Fibroblast of peridontal ligament (primary cell): Measurements from ENCODE around the gene MSH5.
"Not testable (repeated sequence)": the region's sequence is repeated elsewhere in the genome, so short reads cannot be mapped to it uniquely, and the experiment has no call there.

Experiments used
- DNase-seq: peaks from one replicate; pipeline ENCODE4 v3.0.0-alpha.2; 2010; ENCODE audit errors: extremely low read depth

Gene MSH5

DNA sequence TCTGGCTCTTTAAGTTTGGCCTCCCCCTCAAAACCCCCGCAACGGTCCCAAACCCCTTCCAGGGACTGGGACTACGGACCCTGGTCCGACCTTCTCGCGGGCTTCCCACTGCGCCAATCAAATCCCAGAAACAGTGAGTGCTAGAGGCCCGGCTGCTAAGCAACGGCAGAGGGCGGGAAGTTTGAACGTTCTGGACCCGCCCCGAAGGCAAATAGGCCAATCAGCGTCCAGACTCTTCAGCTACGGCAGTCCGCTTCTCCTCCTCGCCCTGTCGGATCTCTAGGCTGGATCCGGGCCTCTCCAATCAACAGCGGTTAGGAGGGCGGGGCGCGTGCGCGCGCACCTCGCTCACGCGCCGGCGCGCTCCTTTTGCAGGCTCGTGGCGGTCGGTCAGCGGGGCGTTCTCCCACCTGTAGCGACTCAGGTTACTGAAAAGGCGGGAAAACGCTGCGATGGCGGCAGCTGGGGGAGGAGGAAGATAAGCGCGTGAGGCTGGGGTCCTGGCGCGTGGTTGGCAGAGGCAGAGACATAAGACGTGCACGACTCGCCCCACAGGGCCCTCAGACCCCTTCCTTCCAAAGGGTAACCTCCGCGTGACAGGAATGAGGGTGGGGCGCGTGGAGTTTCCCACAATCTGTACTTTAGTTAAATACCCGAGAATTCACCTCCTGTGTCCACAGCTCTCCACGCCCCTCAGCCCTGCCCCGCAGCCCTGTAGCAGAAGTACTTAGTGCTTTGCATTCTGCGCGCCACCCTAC lies at the start of gene MSH5:
Gene MSH5, plus strand, starts transcription at position 367 of the 758 bp plus-strand sequence. CDS start 462 bp downstream, outside the sequence.
- DNase-seq, result peak; percentile 98

DNA sequence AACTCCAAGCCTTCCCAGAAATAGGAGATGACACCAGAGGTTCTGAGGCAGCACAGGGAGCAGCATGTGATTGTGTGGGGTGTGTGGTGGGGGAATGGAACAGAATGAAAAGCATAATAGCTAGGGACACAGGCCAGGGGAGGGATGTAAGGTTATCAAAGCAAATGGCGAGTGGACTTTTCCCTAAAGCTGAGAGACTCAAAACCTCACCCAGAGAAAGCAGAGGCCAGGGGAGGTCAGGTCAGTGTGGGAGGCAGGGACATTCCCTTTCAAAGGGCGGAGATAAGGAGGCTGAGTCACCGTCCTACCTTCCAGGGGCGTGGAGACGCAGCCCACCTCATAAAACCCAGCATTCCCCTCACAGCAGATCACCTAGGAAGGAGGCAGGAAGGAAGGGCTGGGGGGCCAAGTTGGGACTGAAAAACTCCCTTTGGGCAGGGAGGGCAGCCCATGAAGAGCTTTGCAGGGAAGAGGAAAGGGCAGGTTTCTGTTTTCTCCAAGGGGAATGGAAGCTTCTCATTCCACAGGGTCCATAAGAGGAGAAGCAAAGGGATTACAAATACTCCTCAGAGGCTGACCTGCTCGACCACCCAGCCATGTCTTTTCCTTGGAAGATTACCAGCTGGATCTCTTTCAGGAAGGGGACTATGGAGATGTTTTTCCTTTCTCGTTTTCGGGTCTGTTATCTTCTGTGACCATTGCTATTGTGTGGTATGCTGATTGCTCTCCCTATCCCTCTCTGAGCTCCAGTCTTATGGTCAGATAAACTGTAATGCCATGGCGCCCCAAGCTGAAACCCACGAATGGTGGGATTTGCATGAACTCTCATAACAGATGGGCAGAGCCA lies 49.4 kb upstream of the MSH5 start:
- no peak for DNase-seq

DNA sequence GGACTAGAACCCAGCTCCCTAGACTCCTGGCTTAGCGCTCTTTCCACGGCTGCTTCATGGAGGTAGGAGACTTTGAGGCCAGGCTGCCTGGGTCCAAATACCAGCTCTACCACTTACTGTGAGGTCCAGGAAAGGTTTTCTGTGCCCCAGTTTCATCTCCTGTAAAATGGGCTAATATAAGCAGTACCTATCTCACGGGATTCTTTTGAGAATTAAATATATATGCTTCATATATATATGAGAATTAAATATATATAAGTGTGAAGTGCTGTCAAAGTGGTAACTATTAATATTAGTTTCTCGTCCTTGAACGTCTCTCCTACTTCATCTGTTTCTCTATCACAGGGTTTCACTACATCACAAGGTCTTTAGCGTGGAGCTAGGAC lies 48.7 kb upstream of the MSH5 start:
- no peak for DNase-seq

DNA sequence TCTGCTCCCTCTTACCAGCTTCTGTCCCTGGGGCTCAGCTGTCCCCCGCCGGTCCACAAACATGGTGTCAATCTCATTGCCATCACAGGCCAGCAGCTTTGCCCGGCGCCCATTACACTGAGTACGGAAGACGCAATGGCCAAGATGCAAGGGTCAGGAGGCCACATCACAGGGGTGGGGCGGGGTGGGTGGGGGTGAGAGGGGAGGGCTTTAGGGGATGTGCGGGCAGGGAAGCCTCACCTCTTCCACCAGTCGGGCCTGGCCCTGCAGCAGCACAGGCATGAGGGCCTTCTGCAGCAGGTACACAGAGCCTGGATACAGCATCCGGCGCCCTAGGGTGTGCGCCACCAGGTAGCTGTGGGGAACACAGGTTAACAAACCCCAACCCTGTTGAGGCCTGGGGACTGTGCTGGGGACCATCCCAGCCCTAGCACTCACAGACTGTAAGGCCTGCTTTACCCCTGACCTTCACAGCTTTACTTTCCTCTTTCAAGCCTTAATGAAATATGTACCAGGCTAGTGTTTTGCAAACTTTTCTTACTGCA lies 48.2 kb upstream of the MSH5 start:
- no peak for DNase-seq

DNA sequence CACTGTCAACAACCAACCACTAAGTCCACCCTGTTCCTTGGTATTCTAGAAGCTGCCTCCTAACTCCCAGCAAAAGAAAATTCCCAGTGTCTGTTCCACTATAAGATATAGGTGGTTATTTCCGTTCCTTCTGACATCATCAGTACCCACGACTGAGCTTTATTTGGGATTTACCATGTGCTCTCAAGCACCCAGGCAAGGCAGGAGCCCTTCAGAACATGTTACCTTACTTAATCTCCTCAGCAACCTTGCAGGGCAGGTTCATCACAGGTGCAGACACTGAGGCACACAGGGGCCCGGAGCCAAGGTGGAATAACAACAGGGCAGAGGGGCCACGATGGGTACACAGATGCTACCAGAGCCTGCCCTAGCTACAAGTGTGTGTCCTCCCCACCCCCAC lies 47.5 kb upstream of the MSH5 start:
- no peak for DNase-seq

DNA sequence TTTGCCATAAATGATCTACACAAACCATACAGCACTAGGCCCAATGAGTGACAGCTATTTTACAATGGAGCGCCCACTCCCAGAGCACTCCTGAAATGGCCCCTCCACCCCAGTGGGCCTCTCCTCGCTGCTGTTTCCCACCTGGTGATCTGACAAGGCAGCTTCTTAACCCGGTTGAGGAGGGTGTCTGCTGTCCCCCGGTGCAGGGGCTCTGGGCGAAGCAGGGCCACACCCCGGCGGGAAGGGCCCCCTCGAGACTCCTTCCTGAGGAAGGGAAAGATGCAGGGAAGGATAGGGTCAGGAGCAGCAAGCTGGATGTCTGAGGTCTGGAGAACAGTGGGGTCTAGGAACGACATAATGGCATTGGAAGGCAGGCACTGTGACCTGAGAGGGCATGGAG lies 46.9 kb upstream of the MSH5 start:
- no peak for DNase-seq

DNA sequence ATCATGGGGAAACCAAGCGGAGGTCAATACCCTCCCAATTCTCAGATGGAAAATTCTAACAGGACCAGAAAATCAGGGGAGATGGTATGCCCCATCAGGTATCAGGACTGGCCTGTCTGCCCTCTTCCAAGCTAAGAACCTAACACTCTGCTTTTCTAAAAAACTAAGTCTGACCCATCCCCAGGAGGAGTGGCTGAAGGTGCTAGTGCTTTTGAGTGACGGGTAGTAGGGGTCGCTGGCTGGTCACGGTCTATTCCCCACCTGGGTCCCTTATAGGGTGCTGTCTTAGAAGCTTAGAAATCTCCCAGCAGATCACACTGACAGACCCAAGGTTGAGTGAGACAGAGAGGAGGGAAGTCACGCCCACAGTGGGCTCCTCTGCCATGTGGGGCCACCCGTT lies 46.3 kb upstream of the MSH5 start:
- DNase-seq, result no peak

DNA sequence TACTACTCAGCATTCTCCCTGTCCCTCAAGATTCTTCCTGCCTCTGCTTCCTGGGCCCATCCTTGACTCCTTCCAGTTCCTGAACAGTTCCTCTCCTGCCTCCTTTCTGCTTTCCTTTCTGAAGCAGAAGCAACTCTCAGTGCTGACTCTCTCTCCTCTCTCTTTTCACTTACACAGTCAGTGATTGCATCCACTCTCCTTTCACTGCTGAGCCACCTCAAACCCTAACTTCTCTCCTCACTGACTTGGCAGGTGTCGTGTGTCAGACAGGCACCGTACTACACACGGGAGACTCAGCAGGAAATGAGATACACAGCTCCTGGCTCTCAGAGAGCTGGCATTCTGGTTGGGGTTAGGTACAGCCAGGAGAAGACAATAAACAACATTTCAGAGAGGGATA lies 42.2 kb upstream of the MSH5 start:
- DNase-seq, result no peak

DNA sequence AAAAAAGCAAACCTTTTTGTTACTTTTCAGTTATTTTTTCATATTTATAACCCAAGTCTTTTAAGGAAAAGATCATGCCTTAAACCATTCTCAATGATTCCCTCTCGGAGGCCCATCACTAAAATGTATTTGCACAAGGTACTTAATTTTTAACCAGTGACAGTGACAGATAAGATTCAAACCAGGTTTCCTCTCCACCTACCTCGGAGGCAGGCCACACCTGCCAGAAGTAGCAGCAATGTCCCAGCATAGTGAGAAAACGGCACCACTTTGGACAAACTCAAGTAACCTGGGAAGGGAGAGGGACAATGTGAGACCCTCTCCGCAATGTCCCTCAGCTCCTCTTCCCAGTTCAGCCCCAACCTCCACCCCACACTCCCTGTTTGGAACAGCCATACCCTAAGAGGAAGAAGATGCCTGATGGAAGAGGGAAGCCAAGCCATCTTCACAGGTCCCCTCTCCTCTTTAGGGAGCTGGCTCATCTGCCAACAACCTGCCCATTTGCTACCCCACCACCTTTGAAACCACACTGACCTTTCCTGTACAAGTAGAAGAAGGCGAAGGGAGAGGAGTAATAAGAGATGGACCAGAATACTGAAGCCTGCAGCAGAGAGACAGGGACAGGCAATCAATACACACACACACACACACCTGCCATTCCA lies 38.9 kb upstream of the MSH5 start:
- DNase-seq, result no peak

DNA sequence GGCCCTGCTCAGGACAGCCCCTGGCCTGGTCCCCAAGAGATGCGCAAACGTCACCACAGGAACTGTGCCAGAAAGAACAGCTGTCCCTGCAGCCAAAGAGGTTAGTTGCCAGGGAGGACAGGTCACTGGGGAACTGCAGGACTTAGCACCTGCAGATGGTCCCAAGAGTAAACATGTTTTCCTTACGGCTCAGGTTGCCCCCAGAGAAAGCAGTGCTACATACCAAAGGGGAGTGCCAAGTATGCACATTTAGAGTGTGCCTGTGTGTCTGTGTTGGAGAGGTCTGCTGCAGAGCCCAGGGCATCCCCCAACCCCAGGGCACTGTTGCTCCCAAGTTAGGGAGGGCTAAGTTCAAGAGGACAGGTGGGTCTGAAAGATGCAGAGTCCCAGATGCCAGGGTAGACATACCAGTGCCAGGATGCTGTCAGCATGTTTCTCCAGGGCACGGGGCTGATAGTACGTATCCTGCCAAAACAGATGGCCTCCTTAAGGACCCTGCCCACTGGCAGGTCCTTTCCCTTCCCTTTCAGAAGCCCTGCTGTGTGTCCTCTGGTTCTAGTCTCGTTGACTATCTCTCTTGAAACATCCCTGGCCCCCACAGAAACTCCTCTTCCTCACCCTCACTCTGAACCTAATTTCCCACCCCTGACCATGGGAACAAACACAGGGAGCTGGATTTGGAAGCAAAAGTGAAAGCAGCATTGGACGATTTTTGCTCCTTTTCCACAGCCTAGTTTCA lies 38.0 kb upstream of the MSH5 start:
- DNase-seq, result peak; percentile 65

DNA sequence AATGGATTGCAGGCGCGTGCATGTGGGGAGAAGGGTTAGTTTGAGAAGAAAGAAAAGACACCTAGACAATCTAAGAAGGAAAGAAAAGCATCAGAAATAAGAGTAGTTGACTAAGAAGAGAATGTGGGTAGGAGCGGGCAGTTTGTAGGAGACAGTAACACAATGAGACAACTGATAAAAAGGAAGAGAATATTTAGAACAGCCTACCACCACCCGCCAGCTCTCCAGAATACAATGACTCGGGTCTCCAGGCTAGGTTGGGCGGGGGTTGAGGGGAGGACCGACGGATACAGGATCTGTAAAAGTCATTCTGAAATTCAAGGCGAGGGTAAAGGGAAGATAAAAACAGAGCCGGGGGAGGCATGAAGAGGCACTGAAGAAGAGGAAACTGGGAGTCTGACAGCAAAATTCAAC lies 37.4 kb upstream of the MSH5 start:
- no peak for DNase-seq

DNA sequence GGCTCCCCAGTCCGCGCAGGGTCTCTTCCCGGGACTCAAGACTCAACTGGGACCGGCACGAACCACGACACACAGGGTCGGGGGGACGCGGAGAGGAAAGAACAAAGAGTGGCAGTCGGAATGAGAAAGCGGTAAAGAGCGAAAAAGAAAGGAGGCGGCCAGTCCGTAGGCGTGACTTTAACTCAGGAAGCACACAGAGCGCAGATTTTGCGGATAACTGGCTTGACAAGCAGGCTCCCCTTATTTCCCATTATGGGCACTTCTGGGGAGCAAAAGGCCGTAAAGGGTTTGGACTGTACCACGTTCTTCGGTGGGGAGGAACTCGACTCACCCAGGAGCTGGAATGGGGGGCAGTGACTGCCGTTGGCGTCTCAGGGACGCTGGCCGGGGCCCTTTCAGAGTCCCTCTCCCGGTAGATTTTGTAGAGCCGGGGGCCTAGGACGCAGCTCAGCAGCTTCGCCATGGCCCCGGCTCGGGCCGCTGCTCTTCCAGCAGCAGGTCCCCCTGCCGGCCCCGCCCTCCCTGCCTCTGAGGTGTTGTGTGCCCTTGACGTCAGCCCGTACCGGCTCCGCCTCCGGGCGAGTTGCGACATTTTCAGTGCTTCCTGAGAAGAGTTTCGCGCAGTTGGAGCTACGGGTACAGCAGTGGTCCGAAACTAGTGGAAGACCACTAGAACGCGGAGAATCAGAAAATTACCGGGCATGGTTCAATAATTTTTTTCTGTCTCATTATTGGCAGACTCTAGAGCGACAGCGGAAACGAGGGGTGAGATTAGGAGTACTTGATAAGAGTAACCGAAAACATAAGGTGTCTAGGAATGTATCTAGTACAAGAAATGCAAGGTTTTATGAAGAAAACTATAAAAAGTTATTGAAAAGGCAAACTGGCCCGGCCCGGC lies 36.7 kb upstream of the MSH5 start, which contains the start of gene ABHD16A:
Gene ABHD16A, minus strand, starts transcription at position 506 of the 898 bp plus-strand sequence. Its CDS starts 43 bp downstream, at position 463.
- peak; percentile 98 for DNase-seq

DNA sequence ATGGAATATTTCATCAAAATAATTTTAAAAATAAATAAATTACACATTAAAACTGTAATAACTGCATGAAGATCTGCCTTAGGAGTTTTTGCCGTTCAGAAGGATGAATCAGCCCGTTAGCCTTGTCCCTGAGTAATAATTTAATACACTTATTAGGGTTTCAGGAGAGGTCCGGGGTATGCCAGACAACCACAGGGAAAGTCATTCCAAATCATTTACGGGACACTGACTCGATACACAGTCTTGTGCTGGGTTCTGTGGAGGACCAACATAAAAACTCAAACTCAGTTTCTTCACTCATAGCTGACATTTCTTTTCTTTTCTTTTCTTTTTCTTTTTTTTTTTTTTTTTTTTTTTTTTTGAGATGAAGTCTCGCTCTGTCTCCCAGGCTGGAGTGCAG lies 33.9 kb upstream of the MSH5 start:
- no peak for DNase-seq

DNA sequence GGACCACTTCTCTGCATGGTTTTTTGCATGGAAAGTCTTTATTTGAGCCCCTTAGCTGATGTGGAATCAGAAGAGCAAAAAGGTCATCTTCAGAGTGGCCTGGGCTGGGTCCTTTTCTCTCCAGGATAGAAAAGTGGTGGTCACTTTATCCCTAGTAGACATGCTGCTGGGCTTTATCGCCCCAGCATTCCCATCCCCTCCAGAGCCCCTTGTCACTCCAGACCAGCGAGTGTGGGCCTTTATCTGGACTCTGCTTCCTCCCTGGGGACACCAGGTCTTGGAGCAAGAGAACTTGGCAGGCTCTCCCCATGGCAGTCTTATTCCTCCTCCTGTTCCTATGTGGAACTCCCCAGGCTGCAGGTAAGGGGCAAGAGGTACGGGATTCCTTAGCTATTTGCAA lies 33.2 kb upstream of the MSH5 start, which contains the start of gene LY6G6F:
Gene LY6G6F, plus strand, starts transcription at position 268 of the 400 bp plus-strand sequence. Its CDS starts 41 bp downstream, at position 309.
- DNase-seq, result no peak

DNA sequence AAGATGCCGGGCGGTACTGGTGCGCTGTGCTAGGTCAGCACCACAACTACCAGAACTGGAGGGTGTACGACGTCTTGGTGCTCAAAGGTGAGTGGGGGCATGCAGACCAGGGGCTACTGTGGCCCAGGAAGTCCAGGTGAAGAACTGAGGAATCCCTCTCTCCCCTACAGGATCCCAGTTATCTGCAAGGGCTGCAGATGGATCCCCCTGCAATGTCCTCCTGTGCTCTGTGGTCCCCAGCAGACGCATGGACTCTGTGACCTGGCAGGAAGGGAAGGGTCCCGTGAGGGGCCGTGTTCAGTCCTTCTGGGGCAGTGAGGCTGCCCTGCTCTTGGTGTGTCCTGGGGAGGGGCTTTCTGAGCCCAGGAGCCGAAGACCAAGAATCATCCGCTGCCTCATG lies 32.1 kb upstream of the MSH5 start:
- DNase-seq, result no peak

DNA sequence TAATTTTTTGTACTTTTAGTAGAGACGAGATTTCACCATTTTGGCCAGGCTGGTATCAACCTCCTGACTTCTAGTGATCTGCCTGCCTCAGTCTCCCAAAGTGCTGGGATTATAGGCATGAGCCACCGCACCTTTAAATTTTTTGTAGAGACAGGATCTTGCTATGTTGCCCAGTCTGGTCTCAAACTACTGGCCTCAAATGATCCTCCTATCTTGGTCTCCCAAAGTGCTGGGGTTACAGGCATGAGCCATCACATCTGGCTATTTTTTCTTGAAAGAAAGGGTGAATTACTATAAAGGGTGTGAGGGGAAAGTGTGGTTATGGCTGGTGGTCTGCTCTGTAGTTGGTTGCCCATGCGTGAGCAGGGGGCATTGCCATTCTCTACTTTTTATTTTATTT lies 31.6 kb upstream of the MSH5 start:
- DNase-seq, result no peak

DNA sequence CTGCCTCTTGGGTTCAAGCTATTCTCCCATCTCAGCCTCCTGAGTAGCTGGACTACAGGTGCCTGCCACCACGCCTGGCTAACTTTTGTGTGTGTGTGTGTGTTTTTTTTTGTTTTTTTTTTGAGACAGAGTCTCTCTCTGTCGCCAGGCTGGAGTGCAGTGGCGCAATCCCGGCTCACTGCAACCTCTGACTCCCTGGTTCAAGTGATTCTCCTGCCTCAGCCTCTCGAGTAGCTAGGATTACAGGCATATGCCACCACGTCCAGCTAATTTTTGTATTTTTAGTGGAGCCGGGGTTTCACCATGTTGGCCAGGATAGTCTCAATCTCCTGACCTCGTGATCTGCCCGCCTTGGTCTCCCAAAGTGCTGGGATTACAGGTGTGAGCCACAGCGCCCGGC lies 30.6 kb upstream of the MSH5 start:
- not testable (repeated sequence) for DNase-seq

DNA sequence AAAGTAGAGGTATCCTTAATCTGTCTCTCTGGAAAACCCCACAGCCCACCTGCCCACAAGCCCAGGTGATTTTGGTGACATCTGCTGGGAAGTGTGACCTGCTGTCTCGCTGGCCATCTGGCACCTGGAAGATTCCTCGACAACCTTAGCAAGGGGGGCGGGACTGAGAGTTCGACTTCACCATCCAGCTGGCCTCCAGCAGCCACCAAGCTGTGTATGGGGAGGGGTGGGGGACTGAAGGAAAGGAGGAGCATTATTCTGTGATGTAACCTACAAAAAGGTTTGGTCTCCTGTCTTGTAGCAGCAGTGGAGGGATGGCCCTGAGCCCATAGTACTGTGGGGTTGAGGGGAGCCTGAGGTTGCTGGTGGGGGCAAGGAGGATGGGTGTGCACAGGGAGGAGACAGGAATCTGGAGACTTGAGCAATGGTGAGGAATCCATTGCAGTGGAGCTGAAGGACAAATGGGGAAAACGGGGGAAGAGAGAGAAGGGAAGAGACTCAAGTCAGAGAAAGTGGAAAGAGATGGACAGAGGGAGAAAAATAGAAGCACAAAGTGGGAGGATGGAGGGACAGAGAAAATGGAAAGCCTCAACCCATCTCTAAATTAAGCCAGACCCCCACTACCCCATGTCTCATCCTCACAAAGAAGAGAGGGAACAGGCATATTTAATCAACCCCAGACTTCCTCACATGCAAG lies 29.1 kb upstream of the MSH5 start:
- no peak for DNase-seq

DNA sequence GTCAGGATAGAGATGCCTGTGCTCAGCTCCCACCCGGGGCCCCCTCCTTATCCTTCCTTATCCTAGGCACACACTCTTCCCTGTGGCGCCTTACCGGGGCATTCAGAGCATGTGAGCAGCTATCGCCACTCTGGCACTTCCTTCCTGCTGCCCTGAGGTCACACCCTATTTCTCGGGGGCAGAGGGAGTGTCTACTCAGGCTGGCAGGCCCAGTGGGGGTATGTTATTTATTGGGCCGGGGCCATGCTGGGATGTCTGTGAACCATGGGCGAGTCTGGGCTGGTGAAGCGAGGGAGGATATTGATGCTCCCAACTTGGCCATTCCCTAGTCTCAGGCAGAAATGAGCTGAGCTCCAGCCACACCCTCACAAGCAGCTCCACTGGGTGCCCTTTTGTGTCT lies 28.6 kb upstream of the MSH5 start:
- no peak for DNase-seq

DNA sequence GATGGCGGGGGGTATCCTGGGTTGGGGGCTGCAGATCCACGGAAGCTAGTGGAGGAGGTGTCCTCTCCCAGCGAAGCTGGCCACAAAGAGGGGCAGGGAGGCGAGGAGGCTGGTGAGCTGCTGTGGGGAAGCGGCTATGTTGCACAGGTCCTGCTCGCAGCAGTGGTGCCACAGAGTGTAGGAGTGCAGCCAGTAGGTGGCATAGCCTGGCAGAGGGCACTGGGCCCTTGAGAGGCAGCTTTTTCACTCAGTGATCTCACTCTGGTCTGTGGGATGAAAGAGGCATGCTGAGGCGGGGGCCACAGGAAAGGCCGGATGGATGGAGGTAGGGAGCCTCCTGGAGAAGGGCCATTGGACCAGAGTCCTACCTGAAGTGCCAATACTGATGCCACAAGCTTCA lies 27.5 kb upstream of the MSH5 start:
- no peak for DNase-seq
